ENCODE measurements around the gene ATF6. TPM values are rescaled to one million over a fixed set of nuclear protein-coding genes. Genes with fewer than 3 reads are reported as not detected.
A peak's percentile ranks its signal among the peaks of the same experiment; 100 is the strongest.
"Not testable (repeated sequence)": the region's sequence is repeated elsewhere in the genome, so short reads cannot be mapped to it uniquely, and the experiment has no call there.

Gene ATF6
- total RNA-seq, 2 experiments from 2014 or later, result 22.9 to 28.0 TPM

DNA sequence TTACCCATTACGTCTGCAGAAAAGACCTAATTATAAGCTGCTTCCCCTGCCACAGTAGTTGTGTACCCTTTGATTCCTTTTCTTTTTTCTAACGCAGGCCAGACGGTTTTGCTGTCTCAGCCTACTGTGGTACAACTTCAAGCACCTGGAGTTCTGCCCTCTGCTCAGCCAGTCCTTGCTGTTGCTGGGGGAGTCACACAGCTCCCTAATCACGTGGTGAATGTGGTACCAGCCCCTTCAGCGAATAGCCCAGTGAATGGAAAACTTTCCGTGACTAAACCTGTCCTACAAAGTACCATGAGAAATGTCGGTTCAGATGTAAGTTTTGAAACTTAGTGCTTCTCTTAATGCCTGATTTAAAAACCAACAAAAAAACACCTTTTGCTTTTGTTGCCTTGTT, 35.8 kb downstream of the ATF6 start:
- Mint-ChIP-seq H3K36me3 (ENCODE audit: low read depth) (peaks cover 55% of the 10 kb centered on the region), H3K4me1 (no peaks in the 10 kb centered on the region), H3K27ac (peak overlapping the region; percentile 61), H3K4me3 (no peak overlapping the region), H3K27me3 (no peaks in the 10 kb centered on the region), H3K9me3 (no peaks in the 10 kb centered on the region)
- ChIA-PET CTCF (interaction anchor here (2.2 kb wide), 1 partner anchor 9 kb away, joined by 8 read pairs; no protein-coding TSS in a partner anchor), POLR2A (no interaction called here)
- DNase-seq, result no peak

DNA sequence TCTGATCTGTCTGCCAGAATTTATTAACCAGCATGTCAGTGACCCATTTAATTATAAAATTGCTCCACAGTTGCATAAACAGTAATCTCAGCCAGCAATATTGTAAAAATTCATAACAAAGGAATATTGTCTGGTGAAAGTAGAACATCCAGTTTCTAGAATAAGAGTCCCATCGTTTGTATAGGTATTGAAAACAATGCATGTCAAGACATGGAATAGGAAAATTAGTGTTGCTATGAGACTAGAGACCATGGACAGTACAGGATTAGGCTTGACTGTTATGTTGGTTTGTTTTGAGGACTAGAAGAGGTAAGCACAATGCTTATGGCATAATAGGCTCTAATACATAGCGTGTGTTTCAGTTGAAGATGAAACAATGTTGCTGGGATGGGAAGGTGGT, 37.1 kb downstream of the ATF6 start:
- ChIA-PET POLR2A (no interaction called here), CTCF (interaction anchor here (2.2 kb wide), 1 partner anchor 10 kb away, joined by 8 read pairs; no protein-coding TSS in a partner anchor)
- no peaks in the 10 kb centered on the region for H3K27me3 Mint-ChIP-seq
- H3K9me3 Mint-ChIP-seq, result no peaks in the 10 kb centered on the region
- no peak for DNase-seq
- H3K36me3 Mint-ChIP-seq (ENCODE audit: low read depth), result peaks cover 48% of the 10 kb centered on the region
- H3K27ac Mint-ChIP-seq, result no peak overlapping the region
- no peaks in the 10 kb centered on the region for H3K4me1 Mint-ChIP-seq
- H3K4me3 Mint-ChIP-seq, result no peak overlapping the region

DNA sequence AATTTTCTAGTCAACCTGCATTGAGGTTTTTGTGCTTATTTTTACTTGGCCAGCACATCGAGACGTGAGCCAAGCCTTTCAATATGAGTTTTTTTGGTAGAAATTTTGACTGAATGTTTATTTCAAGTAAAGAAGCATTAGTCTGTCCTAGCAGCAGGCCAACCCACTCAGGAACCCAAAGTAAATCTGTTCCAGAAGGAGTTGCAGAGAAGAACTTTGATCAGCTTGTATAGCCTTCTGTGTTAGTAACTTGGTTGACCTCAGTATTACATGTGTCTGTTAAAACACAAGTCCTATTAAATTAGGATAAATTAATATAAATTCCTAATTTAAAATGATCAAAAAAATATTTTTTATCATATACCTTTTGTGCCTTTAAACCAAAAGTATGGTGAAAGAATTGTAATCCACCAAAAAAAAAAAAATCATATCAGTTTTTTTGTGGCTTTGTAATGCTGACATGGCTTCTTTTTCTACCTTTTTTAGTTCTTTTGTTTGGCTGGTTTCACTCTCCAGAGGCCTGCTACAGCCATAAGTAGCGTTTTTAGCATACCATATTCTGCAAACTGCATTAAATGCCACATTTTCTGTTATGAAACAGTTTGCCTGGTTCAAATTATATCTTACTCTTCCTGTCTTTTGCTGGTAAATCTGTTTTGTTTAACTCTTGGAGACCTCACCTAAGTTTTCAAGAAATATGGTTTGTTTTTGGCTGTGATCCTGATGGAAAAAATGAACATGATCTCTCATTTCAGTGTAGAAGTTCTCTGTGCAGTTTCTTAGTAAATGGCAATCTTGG, 39.5 kb downstream of the ATF6 start:
- peaks cover 55% of the 10 kb centered on the region for H3K36me3 Mint-ChIP-seq (ENCODE audit: low read depth)
- no peak overlapping the region for H3K4me3 Mint-ChIP-seq
- H3K27me3 Mint-ChIP-seq, result no peaks in the 10 kb centered on the region
- POLR2A ChIA-PET, result no interaction called here
- no peak for DNase-seq
- no peaks in the 10 kb centered on the region for H3K4me1 Mint-ChIP-seq
- peaks cover 7% of the 10 kb centered on the region for H3K9me3 Mint-ChIP-seq
- no peak overlapping the region for H3K27ac Mint-ChIP-seq
- CTCF ChIA-PET, result no interaction called here

DNA sequence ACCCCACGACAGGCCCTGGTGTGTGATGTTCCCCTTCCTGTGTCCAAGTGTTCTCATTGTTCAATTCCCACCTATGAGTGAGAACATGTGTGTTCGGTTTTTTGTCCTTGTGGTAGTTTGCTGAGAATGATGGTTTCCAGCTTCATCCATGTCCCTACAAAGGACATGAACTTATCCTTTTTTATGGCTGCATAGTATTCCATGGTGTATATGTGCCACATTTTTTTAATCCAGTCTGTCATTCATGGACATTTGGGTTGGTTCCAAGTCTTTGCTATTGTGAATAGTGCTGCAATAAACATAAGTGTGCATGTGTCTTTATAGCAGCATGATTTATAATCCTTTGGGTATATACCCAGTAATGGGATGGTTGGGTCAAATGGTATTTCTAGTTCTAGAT, 43.1 kb downstream of the ATF6 start:
- POLR2A ChIA-PET, H3K4me3 Mint-ChIP-seq, H3K4me1 Mint-ChIP-seq, H3K27ac Mint-ChIP-seq, DNase-seq, H3K9me3 Mint-ChIP-seq, H3K27me3 Mint-ChIP-seq: not testable (repeated sequence)
- peaks cover 51% of the 10 kb centered on the region for H3K36me3 Mint-ChIP-seq (ENCODE audit: low read depth)
- CTCF ChIA-PET, result interaction anchor here (0.7 kb wide), 1 partner anchor 1650 kb away, joined by 3 read pairs; no protein-coding TSS in a partner anchor

DNA sequence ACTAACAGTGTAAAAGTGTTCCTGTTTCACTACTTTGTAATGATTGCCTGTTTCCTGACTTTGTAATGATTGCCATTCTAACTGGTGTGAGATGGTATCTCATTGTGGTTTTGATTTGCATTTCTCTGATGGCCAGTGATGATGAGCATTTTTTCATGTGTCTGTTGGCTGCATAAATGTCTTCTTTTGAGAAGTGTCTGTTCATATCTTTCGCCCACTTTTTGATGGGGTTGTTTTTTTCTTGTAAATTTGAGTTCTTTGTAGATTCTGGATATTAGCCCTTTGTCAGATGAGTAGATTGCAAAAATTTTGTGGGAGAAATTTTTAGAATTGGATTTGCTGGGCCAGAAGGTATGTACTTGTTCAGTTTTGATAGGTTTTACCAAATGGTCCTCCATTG, 43.5 kb downstream of the ATF6 start:
- POLR2A ChIA-PET, DNase-seq, H3K9me3 Mint-ChIP-seq, CTCF ChIA-PET, H3K27me3 Mint-ChIP-seq, H3K4me3 Mint-ChIP-seq, H3K27ac Mint-ChIP-seq, H3K4me1 Mint-ChIP-seq: not testable (repeated sequence)
- peaks cover 52% of the 10 kb centered on the region for H3K36me3 Mint-ChIP-seq (ENCODE audit: low read depth)

DNA sequence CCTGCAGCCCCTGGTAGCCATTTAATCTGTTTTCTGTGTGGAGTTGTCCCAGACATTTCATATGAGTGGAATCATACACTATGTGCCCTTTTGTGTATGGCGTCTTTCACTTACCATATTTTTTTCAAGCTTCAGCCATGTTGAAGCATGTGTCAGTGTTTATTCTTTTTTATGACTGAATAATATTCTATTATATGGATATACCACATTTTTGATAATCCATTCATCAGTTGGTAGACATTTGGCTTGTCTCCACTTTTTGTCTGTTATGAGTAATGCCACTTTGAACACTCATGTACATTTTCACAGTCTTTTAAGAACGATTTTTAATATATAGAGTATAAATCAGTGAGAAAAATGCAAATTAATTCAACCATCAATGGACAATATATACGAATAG, 44.7 kb downstream of the ATF6 start:
- peaks cover 2% of the 10 kb centered on the region for H3K4me1 Mint-ChIP-seq
- peaks cover 7% of the 10 kb centered on the region for H3K9me3 Mint-ChIP-seq
- H3K27ac Mint-ChIP-seq, result no peak overlapping the region
- no peak overlapping the region for H3K4me3 Mint-ChIP-seq
- peaks cover 52% of the 10 kb centered on the region for H3K36me3 Mint-ChIP-seq (ENCODE audit: low read depth)
- no peaks in the 10 kb centered on the region for H3K27me3 Mint-ChIP-seq
- ChIA-PET POLR2A (no interaction called here), CTCF (no interaction called here)
- no peak for DNase-seq

DNA sequence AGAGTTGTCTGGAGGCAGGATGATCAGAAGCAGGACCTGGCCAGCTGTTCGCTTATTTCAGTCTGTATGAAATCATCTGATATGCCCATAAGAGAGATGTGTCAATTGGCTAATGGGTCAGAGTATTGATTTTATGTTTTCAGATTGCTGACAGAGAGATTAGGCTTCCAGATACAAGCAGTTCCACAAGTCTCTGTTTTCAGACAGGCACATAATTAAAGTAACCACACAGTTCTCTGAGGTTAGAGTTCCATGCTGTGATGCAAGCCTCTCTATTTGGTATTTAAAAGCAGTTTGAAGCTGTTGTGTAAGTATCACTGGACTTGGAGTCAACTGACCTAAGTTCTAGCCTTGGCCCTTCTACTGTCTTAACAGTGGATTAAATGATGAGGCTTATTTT, 50.1 kb downstream of the ATF6 start:
- no peak overlapping the region for H3K27ac Mint-ChIP-seq
- POLR2A ChIA-PET, result no interaction called here
- CTCF ChIA-PET, result interaction anchor here (1.2 kb wide), 1 partner anchor 23 kb away, joined by 4 read pairs; no protein-coding TSS in a partner anchor
- H3K36me3 Mint-ChIP-seq (ENCODE audit: low read depth), result peaks cover 37% of the 10 kb centered on the region
- H3K4me3 Mint-ChIP-seq, result no peak overlapping the region
- no peaks in the 10 kb centered on the region for H3K27me3 Mint-ChIP-seq
- H3K9me3 Mint-ChIP-seq, result no peaks in the 10 kb centered on the region
- H3K4me1 Mint-ChIP-seq, result peaks cover 2% of the 10 kb centered on the region
- no peak for DNase-seq

DNA sequence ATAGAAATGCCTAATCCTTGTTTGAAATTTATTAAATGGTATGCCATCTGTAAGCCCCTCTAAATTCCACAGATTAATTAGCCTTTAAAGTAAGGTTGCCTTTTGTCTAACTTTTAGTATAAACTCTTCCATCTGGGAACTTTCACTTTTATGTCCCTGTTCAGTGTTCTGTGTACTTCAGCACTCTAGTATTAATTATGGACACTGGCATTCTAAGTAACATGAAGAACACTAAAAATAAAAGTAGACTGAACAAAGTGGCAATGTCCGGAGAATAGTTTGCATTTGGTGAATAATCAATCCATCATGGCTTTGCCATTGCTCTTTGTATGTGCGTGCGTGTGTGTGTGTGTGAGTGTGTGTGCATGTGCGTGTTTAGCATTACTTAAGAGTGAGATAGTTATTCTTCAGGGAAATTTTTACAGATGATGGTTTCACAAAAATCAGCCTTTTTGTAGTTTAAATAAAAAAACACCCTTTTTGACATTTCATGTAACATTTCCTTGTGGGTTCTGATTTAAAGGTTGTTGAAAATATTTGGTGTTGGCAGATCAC, 51.1 kb downstream of the ATF6 start:
- Mint-ChIP-seq H3K36me3 (ENCODE audit: low read depth) (peaks cover 38% of the 10 kb centered on the region), H3K4me3 (no peak overlapping the region)

DNA sequence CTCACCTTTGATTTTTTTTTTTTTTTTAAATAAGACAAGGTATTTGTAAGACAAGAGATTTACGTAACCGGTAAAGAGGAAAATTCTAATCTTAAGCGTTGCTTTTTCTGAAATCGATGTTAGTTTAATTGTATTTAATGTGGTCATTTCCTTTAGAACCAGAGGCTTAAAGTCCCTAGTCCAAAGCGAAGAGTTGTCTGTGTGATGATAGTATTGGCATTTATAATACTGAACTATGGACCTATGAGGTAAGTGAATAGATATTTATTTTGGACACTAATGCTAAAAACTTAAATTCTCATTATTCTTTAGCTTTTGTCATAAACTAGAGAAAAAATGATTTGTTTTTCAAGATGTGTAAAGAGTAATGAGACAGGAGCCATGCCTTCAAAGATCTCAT, 54.8 kb downstream of the ATF6 start:
- no peak for DNase-seq
- ChIA-PET CTCF (no interaction called here), POLR2A (no interaction called here)
- Mint-ChIP-seq H3K4me1 (no peaks in the 10 kb centered on the region), H3K27me3 (no peaks in the 10 kb centered on the region), H3K9me3 (no peaks in the 10 kb centered on the region), H3K27ac (no peak overlapping the region), H3K4me3 (no peak overlapping the region), H3K36me3 (ENCODE audit: low read depth) (peaks cover 50% of the 10 kb centered on the region)

More for the DNA sequence above, 51.1 kb downstream of the ATF6 start:
- ChIA-PET CTCF (no interaction called here), POLR2A (no interaction called here)
- Mint-ChIP-seq H3K27ac (no peak overlapping the region), H3K27me3 (no peaks in the 10 kb centered on the region), H3K4me1 (peaks cover 2% of the 10 kb centered on the region), H3K9me3 (no peaks in the 10 kb centered on the region)
- no peak for DNase-seq

DNA sequence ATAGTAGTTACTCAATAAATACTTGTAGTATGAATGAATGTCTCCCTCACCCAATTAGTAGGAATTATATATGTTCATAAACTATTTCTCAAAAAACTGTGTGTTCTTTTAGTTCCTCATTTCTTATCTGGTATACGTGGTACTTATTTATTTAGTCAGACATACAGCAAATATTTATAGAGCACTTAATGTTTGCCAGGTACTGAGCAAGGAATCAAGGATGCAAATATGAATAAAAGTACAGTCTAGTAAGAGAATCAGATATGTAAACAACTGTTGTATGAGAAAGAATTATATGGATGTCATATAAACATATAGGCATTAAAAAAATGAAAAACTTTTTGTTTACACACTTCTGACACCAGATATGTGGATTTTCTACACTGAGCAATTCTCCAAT, 58.5 kb downstream of the ATF6 start:
- no peak overlapping the region for H3K4me3 Mint-ChIP-seq
- H3K9me3 Mint-ChIP-seq, result peaks cover 5% of the 10 kb centered on the region
- no peak for DNase-seq
- H3K27ac Mint-ChIP-seq, result no peak overlapping the region
- H3K36me3 Mint-ChIP-seq (ENCODE audit: low read depth), result peaks cover 62% of the 10 kb centered on the region
- ChIA-PET POLR2A (no interaction called here), CTCF (no interaction called here)
- H3K27me3 Mint-ChIP-seq, result no peaks in the 10 kb centered on the region
- no peaks in the 10 kb centered on the region for H3K4me1 Mint-ChIP-seq

DNA sequence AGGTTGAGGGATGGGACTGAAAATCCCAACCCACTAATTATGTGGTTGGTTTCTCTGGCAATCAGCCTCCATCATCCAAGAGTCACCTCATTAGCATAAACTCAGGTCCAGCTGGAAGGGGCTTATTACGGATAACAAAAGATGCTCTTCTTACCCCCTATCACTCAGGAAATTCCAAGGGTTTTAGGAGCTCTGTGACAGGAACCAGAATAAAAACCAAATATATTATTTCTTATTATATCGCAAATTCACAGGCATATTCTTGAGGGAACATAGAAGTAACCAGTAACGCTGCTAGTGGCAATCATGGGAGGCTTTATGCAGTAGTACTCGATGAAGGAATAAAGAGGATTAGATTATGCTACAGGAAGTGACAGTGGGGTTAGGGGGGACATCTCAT, 59.7 kb downstream of the ATF6 start:
- CTCF ChIA-PET, result no interaction called here
- no peak overlapping the region for H3K27ac Mint-ChIP-seq

DNA sequence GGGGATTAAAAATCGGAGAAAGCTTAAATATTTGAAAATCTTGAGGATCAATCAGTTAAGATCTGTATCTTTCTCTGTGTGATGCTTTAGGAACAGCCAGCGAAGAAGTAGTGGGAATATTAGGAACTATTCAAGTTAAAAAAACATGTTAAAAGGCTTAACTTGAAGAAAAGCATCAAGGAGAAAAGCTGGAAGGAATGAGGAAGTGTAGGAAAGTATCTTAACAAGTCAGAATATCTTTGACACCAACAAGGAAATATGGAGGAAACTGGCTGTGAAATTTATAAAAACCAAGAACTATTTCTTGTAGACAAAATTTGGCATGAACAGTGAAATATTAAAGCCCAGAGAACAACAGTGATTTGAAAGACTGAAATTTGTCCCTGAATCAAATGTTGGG, 60.4 kb downstream of the ATF6 start:
- H3K4me3 Mint-ChIP-seq, result no peak overlapping the region
- POLR2A ChIA-PET, result no interaction called here
- CTCF ChIA-PET, result no interaction called here
- peaks cover 5% of the 10 kb centered on the region for H3K9me3 Mint-ChIP-seq
- H3K4me1 Mint-ChIP-seq, result peaks cover 4% of the 10 kb centered on the region
- H3K36me3 Mint-ChIP-seq (ENCODE audit: low read depth), result peaks cover 64% of the 10 kb centered on the region
- DNase-seq, result no peak
- H3K27ac Mint-ChIP-seq, result no peak overlapping the region
- no peaks in the 10 kb centered on the region for H3K27me3 Mint-ChIP-seq

More for the DNA sequence above, 59.7 kb downstream of the ATF6 start:
- POLR2A ChIA-PET, result no interaction called here
- H3K27me3 Mint-ChIP-seq, result no peaks in the 10 kb centered on the region
- H3K36me3 Mint-ChIP-seq (ENCODE audit: low read depth), result peaks cover 62% of the 10 kb centered on the region
- H3K4me1 Mint-ChIP-seq, result no peaks in the 10 kb centered on the region
- no peak for DNase-seq
- peaks cover 5% of the 10 kb centered on the region for H3K9me3 Mint-ChIP-seq
- H3K4me3 Mint-ChIP-seq, result no peak overlapping the region

DNA sequence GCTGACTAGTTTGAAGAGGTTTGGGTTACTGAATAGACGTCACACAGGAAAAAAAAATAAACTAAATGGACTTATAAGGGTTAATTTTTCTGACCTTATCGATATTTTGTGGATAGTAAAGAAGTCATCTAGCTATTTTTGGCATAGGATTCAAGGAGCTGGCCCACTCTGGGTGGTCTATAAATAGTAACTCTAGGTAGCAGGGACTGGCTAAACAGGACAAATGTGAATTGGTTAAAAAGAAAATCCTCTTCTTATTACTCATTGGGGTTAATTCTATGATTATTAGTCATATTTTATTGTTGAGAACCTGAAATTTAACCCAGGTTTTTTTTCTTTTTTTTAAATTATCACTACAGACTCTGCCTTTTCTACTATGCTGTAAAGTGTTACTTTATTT, 61.7 kb downstream of the ATF6 start:
- Mint-ChIP-seq H3K9me3 (peaks cover 9% of the 10 kb centered on the region), H3K27ac (no peak overlapping the region), H3K27me3 (no peaks in the 10 kb centered on the region), H3K36me3 (ENCODE audit: low read depth) (peaks cover 61% of the 10 kb centered on the region), H3K4me1 (peaks cover 12% of the 10 kb centered on the region), H3K4me3 (no peak overlapping the region)
- CTCF ChIA-PET, result no interaction called here
- POLR2A ChIA-PET, result no interaction called here
- DNase-seq, result no peak

All from activated CD4-positive, alpha-beta T cell treated with anti-CD3 and anti-CD28 coated beads, Interleukin-2, amount 10 ng/mL, durations not matched to agents 7 days and 5 days (primary cell).